HUES6 (cell line): ENCODE data around the gene ST14.
"Not testable (repeated sequence)": the region's sequence is repeated elsewhere in the genome, so short reads cannot be mapped to it uniquely, and the experiment has no call there.

Source experiments
- H3K27ac ChIP-seq: 2 replicates; pipeline ENCODE4 v1.7.0; 2013; ENCODE audit warnings: low read depth, mild to moderate bottlenecking, low read length, inconsistent platforms
- H3K27me3 ChIP-seq: 2 replicates; pipeline ENCODE4 v1.6.1; 2013; ENCODE audit warnings: low read length; ENCODE audit not compliant: control insufficient read depth, insufficient read depth
- H3K36me3 ChIP-seq: 2 replicates; pipeline ENCODE4 v1.6.1; 2013; ENCODE audit warnings: low read length; ENCODE audit not compliant: control insufficient read depth, insufficient read depth
- H3K4me1 ChIP-seq: 2 replicates; pipeline ENCODE4 v1.6.1; 2013; ENCODE audit warnings: low read length; ENCODE audit not compliant: control insufficient read depth, insufficient read depth
- H3K4me3 ChIP-seq: 2 replicates; pipeline ENCODE4 v1.5.1; 2013; ENCODE audit warnings: low read depth, low read length
- H3K9ac ChIP-seq: one replicate; pipeline ENCODE4 v1.6.1; 2013; ENCODE audit warnings: mild to moderate bottlenecking, low read length
- H3K9me3 ChIP-seq: 2 replicates; pipeline ENCODE4 v1.6.1; 2013; ENCODE audit warnings: low read depth, low read length; ENCODE audit not compliant: control insufficient read depth, insufficient read depth

The ST14 gene

GRCh38 chr11:130192845-130193267 lies 33.3 kb downstream of the ST14 start:
- H3K9me3 ChIP-seq = no peaks in the 10 kb centered on the region
- H3K27me3 ChIP-seq = no peaks in the 10 kb centered on the region
- H3K27ac ChIP-seq = no peak overlapping the region
- no peak overlapping the region for H3K9ac ChIP-seq
- H3K4me3 ChIP-seq = no peak overlapping the region
- H3K4me1 ChIP-seq = peaks cover 5% of the 10 kb centered on the region; the same call in 1 of the 2 replicates
- peaks cover 4% of the 10 kb centered on the region; the same call in 1 of the 2 replicates for H3K36me3 ChIP-seq

DNA sequence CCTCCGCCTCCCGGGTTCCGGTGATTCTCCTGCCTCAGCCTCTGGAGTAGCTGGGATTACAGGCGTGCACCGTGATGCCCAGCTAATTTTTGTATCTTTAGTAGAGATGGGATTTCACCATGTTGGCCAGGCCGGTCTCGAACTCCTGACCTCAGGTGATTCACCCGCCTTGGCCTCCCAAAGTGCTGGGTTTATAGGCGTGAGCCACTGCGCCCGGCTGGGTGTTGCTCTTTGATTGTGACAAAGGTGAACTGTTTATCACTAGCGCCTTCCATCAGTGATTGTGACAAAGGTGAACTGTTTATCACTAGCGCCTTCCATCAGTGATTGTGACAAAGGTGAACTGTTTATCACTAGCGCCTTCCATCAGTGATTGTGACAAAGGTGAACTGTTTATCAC lies 34.0 kb downstream of the ST14 start:
- H3K27ac ChIP-seq, H3K36me3 ChIP-seq: not testable (repeated sequence)

GRCh38 chr11:130194241-130195023 lies 34.9 kb downstream of the ST14 start:
- Histone ChIP-seq H3K9ac (no peak overlapping the region), H3K4me3 (no peak overlapping the region), H3K27ac (no peak overlapping the region), H3K27me3 (no peaks in the 10 kb centered on the region), H3K4me1 (no peaks in the 10 kb centered on the region), H3K9me3 (no peaks in the 10 kb centered on the region), H3K36me3 (peaks cover 4% of the 10 kb centered on the region; the same call in 1 of the 2 replicates)

More for the DNA sequence above, 34.0 kb downstream of the ST14 start:
- not testable (repeated sequence) for H3K9me3 ChIP-seq, H3K27me3 ChIP-seq, H3K9ac ChIP-seq, H3K4me3 ChIP-seq, H3K4me1 ChIP-seq

DNA sequence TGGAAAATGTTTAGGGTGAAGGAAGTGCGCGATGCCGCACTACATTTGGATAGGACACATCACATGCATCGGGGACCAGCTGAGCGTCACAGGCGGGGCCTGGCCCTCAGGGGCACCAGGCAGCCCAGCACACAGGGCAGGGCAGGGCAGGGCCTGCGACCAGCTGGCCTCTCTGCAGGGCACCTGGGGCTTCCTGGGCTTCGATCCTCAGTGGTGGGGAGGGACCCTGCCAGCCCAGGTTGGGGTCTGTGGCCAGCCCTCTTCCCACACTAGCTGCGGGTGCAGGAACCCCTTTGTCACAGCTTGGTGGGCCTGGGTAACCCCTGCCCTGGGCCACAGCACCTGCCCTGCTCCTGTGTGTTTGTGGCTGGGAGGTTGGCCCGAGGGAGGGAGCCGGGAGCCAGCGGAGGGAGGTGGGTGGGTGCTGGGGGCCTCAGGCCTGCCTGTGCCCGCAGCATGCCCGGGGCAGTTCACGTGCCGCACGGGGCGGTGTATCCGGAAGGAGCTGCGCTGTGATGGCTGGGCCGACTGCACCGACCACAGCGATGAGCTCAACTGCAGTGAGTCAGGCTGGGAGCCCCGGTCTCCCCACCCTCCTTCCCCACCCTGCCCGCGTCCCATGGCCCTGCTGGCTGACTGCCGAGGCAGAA lies 37.9 kb downstream of the ST14 start:
- Histone ChIP-seq H3K4me1 (no peaks in the 10 kb centered on the region), H3K4me3 (no peak overlapping the region), H3K27me3 (no peaks in the 10 kb centered on the region), H3K36me3 (peaks cover 4% of the 10 kb centered on the region; the same call in 1 of the 2 replicates), H3K27ac (no peak overlapping the region), H3K9me3 (no peaks in the 10 kb centered on the region), H3K9ac (no peak overlapping the region)

DNA sequence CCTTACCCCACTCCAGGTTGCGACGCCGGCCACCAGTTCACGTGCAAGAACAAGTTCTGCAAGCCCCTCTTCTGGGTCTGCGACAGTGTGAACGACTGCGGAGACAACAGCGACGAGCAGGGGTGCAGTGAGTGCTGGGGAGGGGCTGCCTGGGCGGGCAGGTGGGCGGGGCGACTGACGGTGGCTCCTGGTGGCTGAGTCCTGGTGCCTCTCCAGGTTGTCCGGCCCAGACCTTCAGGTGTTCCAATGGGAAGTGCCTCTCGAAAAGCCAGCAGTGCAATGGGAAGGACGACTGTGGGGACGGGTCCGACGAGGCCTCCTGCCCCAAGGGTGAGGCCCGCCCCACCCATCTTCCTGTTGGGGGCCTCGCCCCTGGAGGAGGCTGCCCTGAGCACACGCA lies 38.7 kb downstream of the ST14 start:
- Histone ChIP-seq H3K9ac (no peak overlapping the region), H3K36me3 (peaks cover 7% of the 10 kb centered on the region; the same call in 1 of the 2 replicates), H3K4me3 (no peak overlapping the region), H3K27ac (no peak overlapping the region), H3K9me3 (no peaks in the 10 kb centered on the region), H3K27me3 (no peaks in the 10 kb centered on the region), H3K4me1 (no peaks in the 10 kb centered on the region)

- H3K36me3 ChIP-seq = peaks cover 7% of the 10 kb centered on the region; the same call in 1 of the 2 replicates
- H3K27me3 ChIP-seq = no peaks in the 10 kb centered on the region
- no peak overlapping the region for H3K9ac ChIP-seq
These were observed 39.4 kb downstream of the ST14 start for GRCh38 chr11:130198964-130199363.

DNA sequence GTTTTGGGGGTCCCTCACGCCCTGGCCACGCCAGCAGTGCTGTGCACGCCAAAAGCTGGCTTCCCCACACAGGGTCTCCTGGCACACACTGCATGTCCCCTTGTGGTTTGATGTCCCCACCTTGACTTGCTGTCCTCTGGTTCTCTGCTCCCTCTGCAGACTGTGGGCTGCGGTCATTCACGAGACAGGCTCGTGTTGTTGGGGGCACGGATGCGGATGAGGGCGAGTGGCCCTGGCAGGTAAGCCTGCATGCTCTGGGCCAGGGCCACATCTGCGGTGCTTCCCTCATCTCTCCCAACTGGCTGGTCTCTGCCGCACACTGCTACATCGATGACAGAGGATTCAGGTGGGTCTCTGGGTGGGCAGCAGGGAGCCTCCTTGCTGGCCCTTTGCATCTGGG lies 40.2 kb downstream of the ST14 start:
- H3K4me3 ChIP-seq = no peak overlapping the region
- no peak overlapping the region for H3K27ac ChIP-seq
- H3K27me3 ChIP-seq = no peaks in the 10 kb centered on the region
- H3K36me3 ChIP-seq = peaks cover 7% of the 10 kb centered on the region; the same call in 1 of the 2 replicates
- H3K9ac ChIP-seq = no peak overlapping the region
- no peaks in the 10 kb centered on the region for H3K4me1 ChIP-seq
- no peaks in the 10 kb centered on the region for H3K9me3 ChIP-seq

More at GRCh38 chr11:130198964-130199363, 39.4 kb downstream of the ST14 start:
- no peaks in the 10 kb centered on the region for H3K4me1 ChIP-seq
- H3K4me3 ChIP-seq = no peak overlapping the region
- H3K27ac ChIP-seq = no peak overlapping the region
- H3K9me3 ChIP-seq = no peaks in the 10 kb centered on the region

- Histone ChIP-seq H3K4me3 (no peak overlapping the region), H3K4me1 (no peaks in the 10 kb centered on the region), H3K36me3 (peaks cover 7% of the 10 kb centered on the region; the same call in 1 of the 2 replicates), H3K27ac (no peak overlapping the region), H3K9me3 (no peaks in the 10 kb centered on the region), H3K27me3 (no peaks in the 10 kb centered on the region), H3K9ac (no peak overlapping the region)
These were observed 41.4 kb downstream of the ST14 start for GRCh38 chr11:130201026-130201425.

- no peaks in the 10 kb centered on the region for H3K27me3 ChIP-seq
- no peak overlapping the region for H3K4me3 ChIP-seq
- H3K27ac ChIP-seq = no peak overlapping the region
- no peaks in the 10 kb centered on the region for H3K9me3 ChIP-seq
- H3K9ac ChIP-seq = no peak overlapping the region
- H3K4me1 ChIP-seq = no peaks in the 10 kb centered on the region
- H3K36me3 ChIP-seq = peaks cover 5% of the 10 kb centered on the region; the same call in 1 of the 2 replicates
These were observed 42.6 kb downstream of the ST14 start for GRCh38 chr11:130202009-130202817.

GRCh38 chr11:130202818-130203689 lies 43.5 kb downstream of the ST14 start:
- no peaks in the 10 kb centered on the region for H3K27me3 ChIP-seq
- no peak overlapping the region for H3K4me3 ChIP-seq
- H3K9ac ChIP-seq = no peak overlapping the region
- H3K27ac ChIP-seq = no peak overlapping the region
- no peaks in the 10 kb centered on the region for H3K9me3 ChIP-seq
- H3K36me3 ChIP-seq = peaks cover 3% of the 10 kb centered on the region; the same call in 1 of the 2 replicates
- no peaks in the 10 kb centered on the region for H3K4me1 ChIP-seq
